HEK293T (cell line): ENCODE data around the gene MTG2.

Source experiments
- CTCF ChIA-PET: fragments of 350-600 bp; formaldehyde crosslinking; extraction: SDS; loops from one replicate; lab custom pipeline; 2021; ENCODE audit warnings: antibody characterized with exemption, inconsistent platforms; lab: Yijun Ruan, JAX
- POLR2A ChIA-PET: fragments of 350-600 bp; formaldehyde crosslinking; extraction: SDS; loops from one replicate; lab custom pipeline; 2020; ENCODE audit warnings: antibody characterized with exemption, inconsistent platforms; lab: Yijun Ruan, JAX
- DNase-seq: peaks from one replicate; pipeline ENCODE4 v3.0.0; 2012; ENCODE audit warnings: mixed read lengths; ENCODE audit errors: extremely low spot score
- ARNT ChIP-seq: fragments of 450-650 bp; IDR thresholded peaks from 2 replicates; pipeline ENCODE4 v1.6.1; 2017; ENCODE audit warnings: mild to moderate bottlenecking
- BHLHE40 ChIP-seq: fragments of 450-650 bp; IDR thresholded peaks from 2 replicates; pipeline ENCODE4 v1.6.1; 2016; ENCODE audit warnings: mild to moderate bottlenecking, moderate library complexity, borderline replicate concordance
- CTBP1 ChIP-seq: fragments of 450-650 bp; IDR thresholded peaks from 2 replicates; pipeline ENCODE4 v1.6.1; 2016; ENCODE audit warnings: borderline replicate concordance
- ELF4 ChIP-seq: fragments of 450-650 bp; IDR thresholded peaks from 2 replicates; pipeline ENCODE4 v1.6.1; 2017; ENCODE audit warnings: antibody characterized with exemption
- FOXA1 ChIP-seq: fragments of 450-650 bp; IDR thresholded peaks from 2 replicates; pipeline ENCODE4 v1.6.1; 2016; ENCODE audit warnings: mild to moderate bottlenecking
- FOXK2 ChIP-seq: fragments of 450-650 bp; IDR thresholded peaks from 2 replicates; pipeline ENCODE4 v1.6.1; 2016; ENCODE audit warnings: mild to moderate bottlenecking
- FOXM1 ChIP-seq: fragments of 450-650 bp; IDR thresholded peaks from 2 replicates; pipeline ENCODE4 v1.6.1; 2017; ENCODE audit warnings: mild to moderate bottlenecking, borderline replicate concordance
- HDGF ChIP-seq: fragments of 450-650 bp; IDR thresholded peaks from 2 replicates; pipeline ENCODE4 v1.6.1; 2017; ENCODE audit warnings: antibody characterized with exemption, borderline replicate concordance
- L3MBTL2 ChIP-seq: fragments of 450-650 bp; conservative IDR thresholded peaks from 2 replicates; pipeline ENCODE4 v1.6.1; 2016; ENCODE audit warnings: mild to moderate bottlenecking
- LEF1 ChIP-seq: fragments of 450-650 bp; IDR thresholded peaks from 2 replicates; pipeline ENCODE4 v1.6.1; 2017; ENCODE audit warnings: mild to moderate bottlenecking, borderline replicate concordance
- NFRKB ChIP-seq: fragments of 450-650 bp; IDR thresholded peaks from 2 replicates; pipeline ENCODE4 v1.6.1; 2016; ENCODE audit warnings: mild to moderate bottlenecking, moderate library complexity
- PKNOX1 ChIP-seq: fragments of 450-650 bp; IDR thresholded peaks from 2 replicates; pipeline ENCODE4 v1.6.1; 2016
- SP1 ChIP-seq: fragments of 450-650 bp; IDR thresholded peaks from 2 replicates; pipeline ENCODE4 v1.6.1; 2017
- SUZ12 ChIP-seq: fragments of 450-650 bp; IDR thresholded peaks from 2 replicates; pipeline ENCODE4 v1.6.1; 2016; ENCODE audit warnings: mild to moderate bottlenecking
- TARDBP ChIP-seq: fragments of 450-650 bp; IDR thresholded peaks from 2 replicates; pipeline ENCODE4 v1.6.1; 2016
- ZNF384 ChIP-seq: fragments of 450-650 bp; IDR thresholded peaks from 2 replicates; pipeline ENCODE4 v1.6.1; 2016

Gene MTG2

GRCh38 chr20:62196286-62196685 lies 13.5 kb downstream of the MTG2 start:
- DNase-seq = no peak
- TF ChIP-seq ELF4 = no peak
- TF ChIP-seq FOXM1 = no peak
- TF ChIP-seq FOXA1 = no peak
- TF ChIP-seq FOXK2 = no peak
- TF ChIP-seq L3MBTL2 = no peak
- TF ChIP-seq NFRKB = no peak
- no peak for TF ChIP-seq ARNT
- no peak for TF ChIP-seq PKNOX1
- TF ChIP-seq SP1 = no peak
- no peak for TF ChIP-seq SUZ12
- no peak for TF ChIP-seq ZNF384
- TF ChIP-seq CTBP1 = no peak
- TF ChIP-seq TARDBP = no peak
- no peak for TF ChIP-seq LEF1
- no peak for TF ChIP-seq HDGF
- no peak for TF ChIP-seq BHLHE40
- ChIA-PET POLR2A (no interaction called here), CTCF (interaction anchor here (0.5 kb wide), 1 partner anchor 45 kb away, joined by 3 read pairs; no protein-coding TSS in a partner anchor)

- CTCF ChIA-PET = no interaction called here
- TF ChIP-seq SP1 (no peak), NFRKB (no peak), ZNF384 (no peak), ARNT (no peak), FOXK2 (no peak), ELF4 (no peak), TARDBP (no peak), CTBP1 (no peak), SUZ12 (no peak), LEF1 (no peak), L3MBTL2 (no peak), FOXM1 (no peak), PKNOX1 (no peak), HDGF (no peak), BHLHE40 (no peak), FOXA1 (no peak)
- POLR2A ChIA-PET = no interaction called here
- DNase-seq = no peak
Measured at GRCh38 chr20:62197311-62197710, 14.5 kb downstream of the MTG2 start.

- DNase-seq = no peak
- no peak for TF ChIP-seq SP1
- TF ChIP-seq ELF4 = no peak
- no peak for TF ChIP-seq FOXK2
- TF ChIP-seq SUZ12 = no peak
- no peak for TF ChIP-seq HDGF
- no peak for TF ChIP-seq CTBP1
- TF ChIP-seq FOXA1 = no peak
- no peak for TF ChIP-seq PKNOX1
- ChIA-PET CTCF (no interaction called here), POLR2A (no interaction called here)
Measured at GRCh38 chr20:62197801-62198200, 15.0 kb downstream of the MTG2 start.

- CTCF ChIA-PET = no interaction called here
- no peak for DNase-seq
- POLR2A ChIA-PET = no interaction called here
- no peak for TF ChIP-seq ELF4
- no peak for TF ChIP-seq SUZ12
- no peak for TF ChIP-seq CTBP1
- no peak for TF ChIP-seq BHLHE40
- TF ChIP-seq SP1 = no peak
- no peak for TF ChIP-seq PKNOX1
- no peak for TF ChIP-seq FOXM1
- no peak for TF ChIP-seq NFRKB
Measured at GRCh38 chr20:62198496-62198895, 15.7 kb downstream of the MTG2 start.

GRCh38 chr20:62198931-62199330 lies 16.1 kb downstream of the MTG2 start:
- DNase-seq = no peak

More at GRCh38 chr20:62198931-62199330, 16.1 kb downstream of the MTG2 start:
- TF ChIP-seq HDGF = no peak
- no peak for TF ChIP-seq FOXK2
- TF ChIP-seq FOXM1 = no peak
- no peak for TF ChIP-seq FOXA1
- TF ChIP-seq ELF4 = no peak
- no peak for TF ChIP-seq L3MBTL2
- no peak for TF ChIP-seq PKNOX1
- TF ChIP-seq TARDBP = no peak
- no peak for TF ChIP-seq BHLHE40
- ChIA-PET CTCF (no interaction called here), POLR2A (no interaction called here)
